Kidney epithelial cell (primary cell): ENCODE measurements around the gene NVL. TPM values are rescaled to one million over a fixed set of nuclear protein-coding genes. Genes with fewer than 3 reads are reported as not detected.
"Not testable (repeated sequence)": the region's sequence is repeated elsewhere in the genome, so short reads cannot be mapped to it uniquely, and the experiment has no call there.

Source experiments
- DNase-seq: peaks from one replicate; pipeline ENCODE4 v3.0.0-alpha.2; 2010; ENCODE audit warnings: low read depth
- H3K27me3 ChIP-seq: 2 replicates; pipeline ENCODE4 v1.6.0; 2011; ENCODE audit warnings: low read length; ENCODE audit not compliant: control insufficient read depth, insufficient read depth
- H3K36me3 ChIP-seq: 2 replicates; pipeline ENCODE4 v1.5.1; 2011; ENCODE audit warnings: low read length; ENCODE audit not compliant: control insufficient read depth, insufficient read depth
- H3K4me3 ChIP-seq: 2 replicates; pipeline ENCODE4 v1.5.1; 2011; ENCODE audit warnings: low read depth, mild to moderate bottlenecking, control low read depth, low read length
- CTCF ChIP-seq: IDR thresholded peaks from 2 replicates; pipeline ENCODE4 v1.5.1; 2011; ENCODE audit warnings: mild to moderate bottlenecking, moderate library complexity, low read length, control low read depth, inconsistent platforms; ENCODE audit not compliant: insufficient read depth, poor library complexity, severe bottlenecking
- total RNA-seq: library from RNA; depleted of rRNA; stranded (reverse); fragments of >200 nt; gene quantifications from 2 replicates; pipeline ENCODE4 v1.2.3, GENCODE V29; 2015

NVL gene
- total RNA-seq, 1 donor from 2014 or later: 26.1 TPM

- no peaks in the 10 kb centered on the region for H3K27me3 ChIP-seq
- TF ChIP-seq CTCF: no peak
These were observed 112.0 kb downstream of the NVL start for GRCh38 chr1:224217655-224218623.

DNA sequence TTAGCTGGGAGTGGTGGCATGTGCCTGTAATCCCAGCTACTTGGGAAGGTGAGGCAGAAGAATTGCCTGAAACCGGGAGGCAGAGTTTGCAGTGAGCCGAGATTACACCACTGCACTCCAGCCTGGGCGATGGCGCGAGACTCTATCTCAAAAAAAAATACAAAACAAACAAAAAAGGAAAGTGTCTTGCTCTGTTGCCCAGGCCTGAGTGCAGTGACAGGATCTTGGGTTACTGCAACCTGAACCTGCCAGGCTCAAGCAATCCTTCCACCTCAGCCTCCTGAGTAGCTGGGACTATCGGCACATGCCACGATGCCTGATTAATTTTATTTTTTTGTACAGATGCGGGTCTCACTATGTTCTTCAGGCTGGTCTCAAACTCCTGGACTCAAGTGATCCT, 113.6 kb downstream of the NVL start:
- no peak for DNase-seq
- Histone ChIP-seq H3K4me3 (no peak overlapping the region), H3K36me3 (no peaks in the 10 kb centered on the region), H3K27me3 (no peaks in the 10 kb centered on the region)
- no peak for TF ChIP-seq CTCF

More at GRCh38 chr1:224217655-224218623, 112.0 kb downstream of the NVL start:
- no peak overlapping the region for H3K4me3 ChIP-seq
- no peaks in the 10 kb centered on the region for H3K36me3 ChIP-seq
- no peak for DNase-seq

- no peaks in the 10 kb centered on the region for H3K27me3 ChIP-seq
- TF ChIP-seq CTCF: no peak
- no peak overlapping the region for H3K4me3 ChIP-seq
- no peak for DNase-seq
- no peaks in the 10 kb centered on the region for H3K36me3 ChIP-seq
These were observed 116.4 kb downstream of the NVL start for GRCh38 chr1:224213438-224214119.

DNA sequence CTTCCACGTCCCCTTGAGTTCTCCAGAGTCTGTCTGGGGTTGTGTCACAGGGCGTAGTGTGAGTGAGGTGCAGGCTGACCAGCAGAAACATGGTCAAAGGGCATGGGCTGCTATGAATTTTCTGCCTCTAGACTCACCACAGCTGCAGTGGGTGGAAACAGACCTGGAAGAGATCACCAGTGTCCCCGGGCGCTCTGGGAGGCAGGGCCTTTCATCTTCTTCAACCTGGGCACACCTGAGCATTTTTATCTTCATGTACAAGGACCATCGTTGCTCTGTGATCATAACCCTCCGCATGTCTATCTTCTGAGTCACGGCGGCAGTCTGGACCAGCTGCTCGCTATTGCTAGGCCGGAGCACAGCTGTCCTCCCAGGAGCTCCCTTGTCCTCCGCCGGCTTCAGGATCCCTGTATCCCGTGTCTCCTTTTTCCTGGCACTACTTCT, 117.3 kb downstream of the NVL start:
- DNase-seq: no peak
- Histone ChIP-seq H3K36me3 (no peaks in the 10 kb centered on the region), H3K4me3 (no peak overlapping the region), H3K27me3 (no peaks in the 10 kb centered on the region)
- no peak for TF ChIP-seq CTCF

- Histone ChIP-seq H3K27me3 (no peaks in the 10 kb centered on the region), H3K4me3 (no peak overlapping the region), H3K36me3 (no peaks in the 10 kb centered on the region)
- no peak for TF ChIP-seq CTCF
- DNase-seq: no peak
These were observed 118.6 kb downstream of the NVL start for GRCh38 chr1:224211206-224211962.

- not testable (repeated sequence) for H3K36me3 ChIP-seq, H3K4me3 ChIP-seq, H3K27me3 ChIP-seq, DNase-seq
These were observed 123.9 kb downstream of the NVL start for GRCh38 chr1:224205931-224206538.
